Vagina (tissue), 2 donors: ENCODE measurements around the gene DMRTA1.

Experiments used
- POLR2AphosphoS5 ChIP-seq, 2 donors: sonication (generic); formaldehyde crosslinking; IDR thresholded peaks; one replicate each; pipeline ENCODE4 v1.9.0; 2017; ENCODE audit warnings: antibody characterized with exemption in 2 of 2, mild to moderate bottlenecking in 2 of 2, low read depth in 1 of 2; ENCODE audit not compliant: insufficient read depth in 1 of 2
- TF ChIP-seq, protein P1 (sequence below), 3 experiments: fragments of 450-650 bp in 2 of 3; fragments of 200-600 bp in 1 of 3; sonication (generic) in 1 of 3; IDR thresholded peaks; one replicate each; pipeline ENCODE4 v1.5.1; 2017 to 2019; ENCODE audit warnings: antibody characterized with exemption in 3 of 3, mild to moderate bottlenecking in 2 of 3, moderate library complexity in 2 of 3

DNA sequence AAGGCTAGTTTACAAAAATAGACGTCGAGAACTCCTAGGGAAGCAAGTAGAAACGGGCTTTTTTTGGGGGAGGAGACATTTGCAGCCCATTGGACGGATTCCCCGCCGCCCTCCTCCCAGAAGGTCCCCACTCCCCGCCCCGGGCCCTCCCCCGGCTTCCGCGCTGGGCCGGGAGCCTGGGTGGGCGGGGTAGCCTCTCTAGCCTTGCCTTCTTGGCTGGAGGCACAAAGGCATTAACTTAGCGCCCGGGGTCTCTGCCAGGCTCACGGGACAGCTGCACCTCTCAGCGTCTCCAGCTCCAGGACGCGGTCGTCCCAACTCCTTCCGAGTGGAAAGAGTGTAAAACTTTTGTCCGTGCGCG, at the start of gene DMRTA1:
- TF ChIP-seq, protein P1, sequence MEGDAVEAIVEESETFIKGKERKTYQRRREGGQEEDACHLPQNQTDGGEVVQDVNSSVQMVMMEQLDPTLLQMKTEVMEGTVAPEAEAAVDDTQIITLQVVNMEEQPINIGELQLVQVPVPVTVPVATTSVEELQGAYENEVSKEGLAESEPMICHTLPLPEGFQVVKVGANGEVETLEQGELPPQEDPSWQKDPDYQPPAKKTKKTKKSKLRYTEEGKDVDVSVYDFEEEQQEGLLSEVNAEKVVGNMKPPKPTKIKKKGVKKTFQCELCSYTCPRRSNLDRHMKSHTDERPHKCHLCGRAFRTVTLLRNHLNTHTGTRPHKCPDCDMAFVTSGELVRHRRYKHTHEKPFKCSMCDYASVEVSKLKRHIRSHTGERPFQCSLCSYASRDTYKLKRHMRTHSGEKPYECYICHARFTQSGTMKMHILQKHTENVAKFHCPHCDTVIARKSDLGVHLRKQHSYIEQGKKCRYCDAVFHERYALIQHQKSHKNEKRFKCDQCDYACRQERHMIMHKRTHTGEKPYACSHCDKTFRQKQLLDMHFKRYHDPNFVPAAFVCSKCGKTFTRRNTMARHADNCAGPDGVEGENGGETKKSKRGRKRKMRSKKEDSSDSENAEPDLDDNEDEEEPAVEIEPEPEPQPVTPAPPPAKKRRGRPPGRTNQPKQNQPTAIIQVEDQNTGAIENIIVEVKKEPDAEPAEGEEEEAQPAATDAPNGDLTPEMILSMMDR (IDR thresholded peaks at IDR 0.05), result no peak
- peak in 1 of 2 donors; percentile 67 for TF ChIP-seq POLR2AphosphoS5 (IDR thresholded peaks at IDR 0.05; ENCODE audit: insufficient read depth in 1 of 2, low read depth in 1 of 2)
